ENCODE data around the gene VWA2.

VWA2 gene

GRCh38 chr10:114283535-114284234, 44.6 kb downstream of the VWA2 start:
- DNase-seq (ENCODE audit: low read depth), result no peak
- TF ChIP-seq, protein P1, sequence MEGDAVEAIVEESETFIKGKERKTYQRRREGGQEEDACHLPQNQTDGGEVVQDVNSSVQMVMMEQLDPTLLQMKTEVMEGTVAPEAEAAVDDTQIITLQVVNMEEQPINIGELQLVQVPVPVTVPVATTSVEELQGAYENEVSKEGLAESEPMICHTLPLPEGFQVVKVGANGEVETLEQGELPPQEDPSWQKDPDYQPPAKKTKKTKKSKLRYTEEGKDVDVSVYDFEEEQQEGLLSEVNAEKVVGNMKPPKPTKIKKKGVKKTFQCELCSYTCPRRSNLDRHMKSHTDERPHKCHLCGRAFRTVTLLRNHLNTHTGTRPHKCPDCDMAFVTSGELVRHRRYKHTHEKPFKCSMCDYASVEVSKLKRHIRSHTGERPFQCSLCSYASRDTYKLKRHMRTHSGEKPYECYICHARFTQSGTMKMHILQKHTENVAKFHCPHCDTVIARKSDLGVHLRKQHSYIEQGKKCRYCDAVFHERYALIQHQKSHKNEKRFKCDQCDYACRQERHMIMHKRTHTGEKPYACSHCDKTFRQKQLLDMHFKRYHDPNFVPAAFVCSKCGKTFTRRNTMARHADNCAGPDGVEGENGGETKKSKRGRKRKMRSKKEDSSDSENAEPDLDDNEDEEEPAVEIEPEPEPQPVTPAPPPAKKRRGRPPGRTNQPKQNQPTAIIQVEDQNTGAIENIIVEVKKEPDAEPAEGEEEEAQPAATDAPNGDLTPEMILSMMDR (IDR thresholded peaks at IDR 0.05; ENCODE audit: low read depth, low read length, missing control alignments), result no peak
- H3K4me3 ChIP-seq (ENCODE audit: low read depth, low read length), result no peak overlapping the region

- DNase-seq (ENCODE audit: low read depth), result no peak
- H3K4me3 ChIP-seq (ENCODE audit: low read depth, low read length), result no peak overlapping the region
- TF ChIP-seq, protein P1 (IDR thresholded peaks at IDR 0.05; ENCODE audit: low read depth, low read length, missing control alignments), result no peak
Observed at GRCh38 chr10:114284346-114285071, 45.5 kb downstream of the VWA2 start.

GRCh38 chr10:114285961-114286441, 46.9 kb downstream of the VWA2 start:
- no peak for DNase-seq (ENCODE audit: low read depth)
- H3K4me3 ChIP-seq (ENCODE audit: low read depth, low read length), result no peak overlapping the region
- TF ChIP-seq, protein P1 (IDR thresholded peaks at IDR 0.05; ENCODE audit: low read depth, low read length, missing control alignments), result no peak

- DNase-seq (ENCODE audit: low read depth), result no peak
- TF ChIP-seq, protein P1 (IDR thresholded peaks at IDR 0.05; ENCODE audit: low read depth, low read length, missing control alignments), result no peak
- H3K4me3 ChIP-seq (ENCODE audit: low read depth, low read length), result no peak overlapping the region
Observed at GRCh38 chr10:114286921-114287320, 47.9 kb downstream of the VWA2 start.

DNA sequence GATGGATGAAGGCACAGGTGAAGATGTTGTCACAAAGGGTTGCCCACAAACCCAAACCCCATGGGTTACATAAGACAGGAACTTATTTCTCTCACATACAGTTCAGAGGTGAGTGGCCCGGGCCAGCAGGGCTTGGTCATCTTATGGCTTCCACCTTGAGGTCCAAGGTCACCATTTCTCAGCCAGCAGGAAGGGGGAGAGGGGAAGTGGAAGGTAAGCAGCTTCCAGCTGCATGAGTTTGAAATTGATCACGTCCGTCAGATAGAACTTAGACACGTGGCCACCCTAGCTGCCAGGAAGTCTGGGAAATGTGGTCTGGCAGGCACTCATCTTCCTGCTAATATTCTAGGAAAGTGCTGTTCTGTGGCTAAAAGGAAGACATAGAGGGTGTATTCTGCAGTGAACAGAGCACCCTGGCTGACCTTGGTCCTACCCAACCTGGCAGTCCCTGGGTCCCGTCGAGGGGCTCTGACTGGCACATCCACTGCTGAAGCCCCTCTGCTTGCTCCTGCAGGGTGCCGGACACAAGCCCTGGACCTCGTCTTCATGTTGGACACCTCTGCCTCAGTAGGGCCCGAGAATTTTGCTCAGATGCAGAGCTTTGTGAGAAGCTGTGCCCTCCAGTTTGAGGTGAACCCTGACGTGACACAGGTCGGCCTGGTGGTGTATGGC, 49.5 kb downstream of the VWA2 start:
- TF ChIP-seq, protein P1 (IDR thresholded peaks at IDR 0.05; ENCODE audit: low read depth, low read length, missing control alignments), result no peak
- no peak for DNase-seq (ENCODE audit: low read depth)
- H3K4me3 ChIP-seq (ENCODE audit: low read depth, low read length), result no peak overlapping the region

DNA sequence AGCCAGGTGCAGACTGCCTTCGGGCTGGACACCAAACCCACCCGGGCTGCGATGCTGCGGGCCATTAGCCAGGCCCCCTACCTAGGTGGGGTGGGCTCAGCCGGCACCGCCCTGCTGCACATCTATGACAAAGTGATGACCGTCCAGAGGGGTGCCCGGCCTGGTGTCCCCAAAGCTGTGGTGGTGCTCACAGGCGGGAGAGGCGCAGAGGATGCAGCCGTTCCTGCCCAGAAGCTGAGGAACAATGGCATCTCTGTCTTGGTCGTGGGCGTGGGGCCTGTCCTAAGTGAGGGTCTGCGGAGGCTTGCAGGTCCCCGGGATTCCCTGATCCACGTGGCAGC, 50.0 kb downstream of the VWA2 start:
- DNase-seq (ENCODE audit: low read depth), result no peak
- H3K4me3 ChIP-seq (ENCODE audit: low read depth, low read length), result no peak overlapping the region
- TF ChIP-seq, protein P1 (IDR thresholded peaks at IDR 0.05; ENCODE audit: low read depth, low read length, missing control alignments), result no peak

All from GM12864 (cell line).